CD14-positive monocyte (primary cell): ENCODE data around the gene CSH1. TPM values are rescaled to one million over a fixed set of nuclear protein-coding genes. Genes with fewer than 3 reads are reported as not detected.

Source experiments
- DNase-seq, 3 donors: peaks; one replicate each; pipeline ENCODE4 v3.0.0-alpha.2; 2011 to 2022
- H2AFZ ChIP-seq: 2 replicates; pipeline ENCODE4 v1.6.0; 2012; ENCODE audit warnings: mild to moderate bottlenecking, low read depth, low read length, inconsistent platforms; ENCODE audit not compliant: insufficient read depth, poor library complexity, severe bottlenecking
- H3K27ac ChIP-seq, 2 donors: 1 replicate in 1 of 2; 2 replicates in 1 of 2; pipeline ENCODE4 v1.5.1; 2012 to 2013; ENCODE audit warnings: low read length in 2 of 2, control low read depth in 1 of 2, inconsistent platforms in 1 of 2, low read depth in 1 of 2, mild to moderate bottlenecking in 1 of 2
- H3K27me3 ChIP-seq, 2 donors: one replicate each; pipeline versions ENCODE4 v1.6.0 to v1.6.1; 2011 to 2013; ENCODE audit warnings: low read length in 2 of 2; ENCODE audit not compliant: control insufficient read depth in 2 of 2, insufficient read depth in 2 of 2
- H3K36me3 ChIP-seq, 2 donors: replicated peaks in 1 of 2; 1 replicate in 1 of 2; 2 replicates in 1 of 2; pipeline versions ENCODE4 v1.5.1 to v1.6.1; 2012 to 2013; ENCODE audit warnings: low read length in 2 of 2, control low read depth in 1 of 2, inconsistent platforms in 1 of 2, mild to moderate bottlenecking in 1 of 2; ENCODE audit not compliant: insufficient read depth in 2 of 2, control insufficient read depth in 1 of 2
- H3K4me1 ChIP-seq, 2 donors: 1 replicate in 1 of 2; 2 replicates in 1 of 2; pipeline versions ENCODE4 v1.5.1 to v1.6.1; 2012 to 2013; ENCODE audit warnings: low read length in 2 of 2, control low read depth in 1 of 2, inconsistent platforms in 1 of 2, mild to moderate bottlenecking in 1 of 2, moderate library complexity in 1 of 2; ENCODE audit not compliant: insufficient read depth in 2 of 2, control insufficient read depth in 1 of 2
- H3K4me2 ChIP-seq: replicated peaks from 2 replicates; pipeline ENCODE3; 2012; ENCODE audit warnings: low read length, moderate library complexity, mild to moderate bottlenecking; ENCODE audit not compliant: poor library complexity, severe bottlenecking; ENCODE audit errors: extremely low read depth
- H3K4me3 ChIP-seq, 3 experiments: fragments of 200-600 bp in 1 of 3; sonication (generic) in 1 of 3; replicated peaks in 1 of 3; 1 replicate in 2 of 3; 2 replicates in 1 of 3; pipeline ENCODE4 v1.5.1; 2011 to 2013; ENCODE audit warnings: low read length in 3 of 3, mild to moderate bottlenecking in 3 of 3, control low read depth in 2 of 3, low read depth in 2 of 3, inconsistent platforms in 1 of 3, moderate library complexity in 1 of 3
- H3K79me2 ChIP-seq: 2 replicates; pipeline ENCODE4 v1.6.0; 2012; ENCODE audit warnings: mild to moderate bottlenecking, control low read depth, inconsistent platforms, low read length, moderate library complexity; ENCODE audit not compliant: insufficient read depth
- H3K9ac ChIP-seq: 2 replicates; pipeline ENCODE4 v1.6.0; 2017; ENCODE audit warnings: low read length, mild to moderate bottlenecking; ENCODE audit not compliant: insufficient read depth, poor library complexity, severe bottlenecking
- H3K9me3 ChIP-seq, 2 donors: replicated peaks in 1 of 2; 1 replicate in 1 of 2; 2 replicates in 1 of 2; pipeline versions ENCODE4 v1.5.1 to v1.6.1; 2012 to 2013; ENCODE audit warnings: low read length in 2 of 2, control low read depth in 1 of 2; ENCODE audit not compliant: control insufficient read depth in 1 of 2, insufficient read depth in 1 of 2
- H4K20me1 ChIP-seq: 2 replicates; pipeline ENCODE4 v1.6.0; 2012; ENCODE audit warnings: mild to moderate bottlenecking, low read length, control low read depth, moderate library complexity; ENCODE audit not compliant: insufficient read depth
- H3K27ac Mint-ChIP-seq, 7 donors: one replicate each; pipeline ENCODE4 v1.8.0; 2020; ENCODE audit warnings: mild to moderate bottlenecking in 7 of 7, mixed read lengths in 7 of 7, moderate library complexity in 6 of 7, inconsistent platforms in 2 of 7
- H3K27me3 Mint-ChIP-seq, 3 donors: one replicate each; pipeline ENCODE4 v1.8.0; 2021 to 2022; ENCODE audit warnings: low read depth in 3 of 3, mild to moderate bottlenecking in 3 of 3, mixed read lengths in 3 of 3, moderate library complexity in 3 of 3, inconsistent platforms in 1 of 3
- H3K36me3 Mint-ChIP-seq, 2 donors: one replicate each; pipeline ENCODE4 v1.8.0; 2020; ENCODE audit warnings: mixed read lengths in 2 of 2, inconsistent platforms in 1 of 2, mild to moderate bottlenecking in 1 of 2
- H3K4me1 Mint-ChIP-seq: one replicate; pipeline ENCODE4 v1.8.0; 2020; ENCODE audit warnings: mild to moderate bottlenecking, mixed read lengths
- H3K4me3 Mint-ChIP-seq, 2 donors: one replicate each; pipeline ENCODE4 v1.8.0; 2020; ENCODE audit warnings: mild to moderate bottlenecking in 2 of 2, mixed read lengths in 2 of 2, moderate library complexity in 1 of 2
- H3K9me3 Mint-ChIP-seq, 7 donors: one replicate each; pipeline ENCODE4 v1.8.0; 2020 to 2022; ENCODE audit warnings: mixed read lengths in 7 of 7, mild to moderate bottlenecking in 6 of 7, moderate library complexity in 6 of 7, inconsistent platforms in 2 of 7
- WGBS: methylation state at CpG from one replicate; pipeline ENCODE4 v1.1.5; 2013; ENCODE audit warnings: missing lambda C conversion rate; ENCODE audit not compliant: insufficient coverage; 5-methylcytosine and 5-hydroxymethylcytosine counted together
- intact Hi-C, 2 donors: fragments of 100-400 bp; cut with micrococcal nuclease; formaldehyde crosslinking; loops; one replicate each; pipeline versions ENCODE4 v1.15.0 to v1.15.1; 2023
- polyA plus RNA-seq, 3 donors: library from polyadenylated mRNA; depleted of rRNA in 1 of 3; unstranded in 2 of 3; stranded (reverse) in 1 of 3; fragments of 300-500 nt in 2 of 3; fragments of >200 nt in 1 of 3; fragmentation: Illumina TruSeq in 2 of 3; gene quantifications; 1 replicate in 2 of 3; 2 replicates in 1 of 3; pipeline ENCODE4 v1.2.3, GENCODE V29; 2012 to 2021
- TF ChIP-seq, protein P1 (sequence below): fragments of 200-600 bp; IDR thresholded peaks from one replicate; pipeline ENCODE4 v1.8.0; 2022; ENCODE audit warnings: antibody characterized with exemption, mild to moderate bottlenecking

Gene CSH1
- polyA plus RNA-seq, 3 donors: not detected

DNA sequence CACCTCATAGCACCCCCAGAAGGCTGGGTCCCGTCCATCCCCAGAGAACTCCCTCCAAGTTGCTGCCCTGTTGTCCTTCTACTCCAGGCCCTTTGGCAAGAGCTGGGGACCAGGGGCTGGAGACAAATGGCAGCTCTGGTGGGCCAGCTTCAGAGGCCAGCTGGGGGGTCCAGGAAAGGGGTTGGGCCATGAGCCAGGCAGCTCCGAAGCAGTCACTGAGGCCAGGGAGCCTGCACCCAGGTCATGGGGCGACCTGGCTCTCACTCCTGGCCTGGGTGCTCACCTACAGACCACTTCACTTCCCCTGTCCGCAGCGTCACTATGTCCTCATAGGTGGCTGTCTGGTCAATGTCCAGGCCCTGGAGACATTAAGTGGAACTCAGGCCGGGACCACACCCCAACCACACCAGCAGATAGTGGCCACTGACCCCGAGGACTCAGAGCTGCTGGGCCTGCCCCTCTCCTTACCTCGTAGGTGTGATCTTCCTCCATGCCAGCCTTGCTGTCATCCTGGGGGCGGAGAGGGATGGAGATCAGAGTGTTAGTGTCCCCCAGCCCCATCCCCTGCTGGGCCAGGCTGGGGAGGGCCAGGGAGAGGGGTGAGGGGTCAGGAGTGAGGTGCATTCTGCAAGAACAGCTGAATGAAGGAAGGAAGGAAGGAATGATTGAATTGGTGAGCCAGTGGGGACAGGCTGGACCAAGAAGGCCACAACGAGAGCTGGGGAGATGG is 32.8 kb upstream of the CSH1 start:
- Mint-ChIP-seq H3K36me3 (peaks cover 4 to 5% of the 10 kb centered on the region in 2 donors), H3K27ac (no peak overlapping the region), H3K4me1 (peaks cover 27% of the 10 kb centered on the region), H3K4me3 (no peak overlapping the region), H3K27me3 (peaks cover 4 to 14% (median 5%) of the 10 kb centered on the region in 3 donors), H3K9me3 (peaks cover 0 to 2% (median 0%) of the 10 kb centered on the region in 7 donors)
- Histone ChIP-seq H3K9me3 (no peaks in the 10 kb centered on the region), H2AFZ (no peak overlapping the region), H3K27ac (no peak overlapping the region), H4K20me1 (no peaks in the 10 kb centered on the region), H3K4me3 (no peak overlapping the region), H3K36me3 (peaks cover 0 to 8% of the 10 kb centered on the region in 2 donors), H3K27me3 (no peaks in the 10 kb centered on the region), H3K79me2 (no peaks in the 10 kb centered on the region), H3K9ac (no peak overlapping the region), H3K4me1 (peaks cover 24 to 26% of the 10 kb centered on the region in 2 donors), H3K4me2 (no peak overlapping the region)
- WGBS: 94% methylated on average over 7 of the region's 10 CpGs
- TF ChIP-seq, protein P1, sequence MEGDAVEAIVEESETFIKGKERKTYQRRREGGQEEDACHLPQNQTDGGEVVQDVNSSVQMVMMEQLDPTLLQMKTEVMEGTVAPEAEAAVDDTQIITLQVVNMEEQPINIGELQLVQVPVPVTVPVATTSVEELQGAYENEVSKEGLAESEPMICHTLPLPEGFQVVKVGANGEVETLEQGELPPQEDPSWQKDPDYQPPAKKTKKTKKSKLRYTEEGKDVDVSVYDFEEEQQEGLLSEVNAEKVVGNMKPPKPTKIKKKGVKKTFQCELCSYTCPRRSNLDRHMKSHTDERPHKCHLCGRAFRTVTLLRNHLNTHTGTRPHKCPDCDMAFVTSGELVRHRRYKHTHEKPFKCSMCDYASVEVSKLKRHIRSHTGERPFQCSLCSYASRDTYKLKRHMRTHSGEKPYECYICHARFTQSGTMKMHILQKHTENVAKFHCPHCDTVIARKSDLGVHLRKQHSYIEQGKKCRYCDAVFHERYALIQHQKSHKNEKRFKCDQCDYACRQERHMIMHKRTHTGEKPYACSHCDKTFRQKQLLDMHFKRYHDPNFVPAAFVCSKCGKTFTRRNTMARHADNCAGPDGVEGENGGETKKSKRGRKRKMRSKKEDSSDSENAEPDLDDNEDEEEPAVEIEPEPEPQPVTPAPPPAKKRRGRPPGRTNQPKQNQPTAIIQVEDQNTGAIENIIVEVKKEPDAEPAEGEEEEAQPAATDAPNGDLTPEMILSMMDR: no peak
- intact Hi-C loops: loop anchor here in 1 of 2 donors (10.0 kb wide), 1 partner anchor 356 kb away; no protein-coding TSS in a partner anchor
- no peak for DNase-seq

DNA sequence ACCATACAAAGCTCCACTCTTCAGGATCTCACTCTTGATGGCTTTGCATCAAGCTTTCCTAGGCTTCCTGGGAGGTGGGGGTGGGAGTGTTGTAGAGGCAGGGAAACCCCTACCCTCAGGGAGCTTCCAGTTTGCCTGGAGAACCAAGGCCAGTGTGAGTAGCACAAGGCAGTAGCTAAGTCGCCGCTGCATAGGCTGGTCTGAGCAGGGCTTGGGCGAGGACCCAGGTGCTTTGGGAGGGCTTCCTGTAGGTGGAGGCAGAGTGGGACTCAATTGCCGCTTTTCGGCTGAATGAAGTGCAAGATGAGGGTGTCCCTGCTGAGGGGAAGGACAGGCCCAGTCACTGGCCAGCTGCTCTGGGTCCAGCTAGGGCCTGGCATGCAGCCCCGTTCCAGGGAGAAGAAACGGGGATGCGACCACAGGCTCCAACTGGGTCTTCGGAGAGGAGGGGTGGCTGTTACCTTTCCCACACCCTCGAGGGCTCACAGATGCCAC is 31.8 kb upstream of the CSH1 start:
- H3K4me3 Mint-ChIP-seq: peak overlapping the region in 1 of 2 donors; percentile 31
- no peak overlapping the region for H3K27ac ChIP-seq

More for the DNA sequence above, 31.8 kb upstream of the CSH1 start:
- Histone ChIP-seq H3K79me2 (no peaks in the 10 kb centered on the region), H3K4me1 (peaks cover 24 to 26% of the 10 kb centered on the region in 2 donors), H3K36me3 (peaks cover 0 to 8% of the 10 kb centered on the region in 2 donors), H3K9ac (no peak overlapping the region), H3K9me3 (no peaks in the 10 kb centered on the region), H3K4me2 (no peak overlapping the region), H3K27me3 (no peaks in the 10 kb centered on the region), H4K20me1 (no peaks in the 10 kb centered on the region), H3K4me3 (no peak overlapping the region), H2AFZ (no peak overlapping the region)
- 91% methylated on average over 5 of the region's 10 CpGs for WGBS
- H3K36me3 Mint-ChIP-seq: peaks cover 4 to 5% of the 10 kb centered on the region in 2 donors
- H3K27ac Mint-ChIP-seq: no peak overlapping the region
- peaks cover 27% of the 10 kb centered on the region for H3K4me1 Mint-ChIP-seq
- TF ChIP-seq, protein P1: no peak
- peaks cover 0 to 2% (median 0%) of the 10 kb centered on the region in 7 donors for H3K9me3 Mint-ChIP-seq
- H3K27me3 Mint-ChIP-seq: peaks cover 5 to 12% (median 5%) of the 10 kb centered on the region in 3 donors
- intact Hi-C loops: loop anchor here in 1 of 2 donors (10.0 kb wide), 1 partner anchor 357 kb away; no protein-coding TSS in a partner anchor
- no peak for DNase-seq
